ENCODE results near the gene HINT2. TPM values are rescaled to one million over a fixed set of nuclear protein-coding genes. Genes with fewer than 3 reads are reported as not detected.
A peak's percentile ranks its signal among the peaks of the same experiment; 100 is the strongest.

HINT2 gene
- total RNA-seq, 1 donor from 2014 or later: 32.6 TPM

- H3K27me3 ChIP-seq (ENCODE audit: low read depth): no peaks in the 10 kb centered on the region
- H3K9me3 ChIP-seq: no peaks in the 10 kb centered on the region
- TF ChIP-seq CTCF (IDR thresholded peaks at IDR 0.05): no peak
- no peak for DNase-seq
- H3K4me3 ChIP-seq: no peak overlapping the region
- no peaks in the 10 kb centered on the region for H3K36me3 ChIP-seq
- intact Hi-C loops (cut with DNase I): no loop called here
- peaks cover 24% of the 10 kb centered on the region for H3K4me1 ChIP-seq
- H3K27ac ChIP-seq: no peak overlapping the region
- no peak for ATAC-seq
Observed at GRCh38 chr9:35816708-35817107, 1.9 kb upstream of the HINT2 start.

GRCh38 chr9:35814106-35814840 is 569 bp downstream of the HINT2 start:
- peak; percentile 66 to 67 for ATAC-seq
- peak; percentile 33 for TF ChIP-seq CTCF (IDR thresholded peaks at IDR 0.05)
- peak overlapping the region; percentile 93 for H3K27ac ChIP-seq
- no peaks in the 10 kb centered on the region for H3K9me3 ChIP-seq
- peaks cover 32% of the 10 kb centered on the region for H3K4me1 ChIP-seq
- DNase-seq: peak; percentile 81
- peak overlapping the region; percentile 76 for H3K4me3 ChIP-seq
- peaks cover 9% of the 10 kb centered on the region for H3K36me3 ChIP-seq
- no peaks in the 10 kb centered on the region for H3K27me3 ChIP-seq (ENCODE audit: low read depth)
- intact Hi-C loops (cut with DNase I): no loop called here

GRCh38 chr9:35813434-35814105 is 1.3 kb downstream of the HINT2 start:
- Histone ChIP-seq H3K9me3 (no peaks in the 10 kb centered on the region), H3K4me1 (peaks cover 32% of the 10 kb centered on the region), H3K27me3 (ENCODE audit: low read depth) (no peaks in the 10 kb centered on the region), H3K4me3 (peak overlapping the region; percentile 76), H3K27ac (peak overlapping the region; percentile 93), H3K36me3 (peaks cover 16% of the 10 kb centered on the region)
- DNase-seq (no peak), ATAC-seq (no peak)
- no peak for TF ChIP-seq CTCF (IDR thresholded peaks at IDR 0.05)
- intact Hi-C loops (cut with DNase I): no loop called here

- H3K36me3 ChIP-seq: peaks cover 31% of the 10 kb centered on the region
- H3K27me3 ChIP-seq (ENCODE audit: low read depth): no peaks in the 10 kb centered on the region
- H3K4me3 ChIP-seq: peak within 1 kb of the TSS; percentile 63
- intact Hi-C loops (cut with DNase I): no loop called here
- DNase-seq: peak; percentile 97
- peaks cover 32% of the 10 kb centered on the region for H3K4me1 ChIP-seq
- peak; percentile 81 to 82 for ATAC-seq
- TF ChIP-seq CTCF (IDR thresholded peaks at IDR 0.05): no peak
- H3K27ac ChIP-seq: peak within 1 kb of the TSS; percentile 76
- no peaks in the 10 kb centered on the region for H3K9me3 ChIP-seq
Observed at GRCh38 chr9:35812025-35812602, 2.7 kb downstream of the HINT2 start, which contains the start of gene SPAG8. Gene SPAG8 (minus strand): TSS chr9:35812262. CDS start chr9:35812147, 115 bp downstream.

- H3K36me3 ChIP-seq: peaks cover 37% of the 10 kb centered on the region
- no peaks in the 10 kb centered on the region for H3K27me3 ChIP-seq (ENCODE audit: low read depth)
- DNase-seq (no peak), ATAC-seq (no peak)
- H3K4me1 ChIP-seq: peaks cover 32% of the 10 kb centered on the region
- no peak for TF ChIP-seq CTCF (IDR thresholded peaks at IDR 0.05)
- H3K9me3 ChIP-seq: no peaks in the 10 kb centered on the region
- H3K4me3 ChIP-seq: peak overlapping the region; percentile 63
- intact Hi-C loops (cut with DNase I): no loop called here
- H3K27ac ChIP-seq: peak overlapping the region; percentile 76
Observed at GRCh38 chr9:35811381-35812024, 3.3 kb downstream of the HINT2 start.
